Activated T-cell treated with anti-CD3 and anti-CD28 coated beads for 24 hours (primary cell): ENCODE results near the gene TIMP3.

ENCODE experiments used
- DNase-seq: peaks from one replicate; pipeline ENCODE4 v3.0.0-alpha.2; 2020; ENCODE audit warnings: low read depth

Gene TIMP3

GRCh38 chr22:32882774-32883530, 81.4 kb downstream of the TIMP3 start:
- DNase-seq, result no peak

GRCh38 chr22:32887324-32887980, 85.9 kb downstream of the TIMP3 start:
- DNase-seq, result no peak

GRCh38 chr22:32888976-32889375, 87.5 kb downstream of the TIMP3 start:
- DNase-seq, result no peak

- no peak for DNase-seq
These were observed 95.4 kb downstream of the TIMP3 start for GRCh38 chr22:32896891-32897290.

- DNase-seq, result no peak
These were observed 95.9 kb downstream of the TIMP3 start for GRCh38 chr22:32897400-32897799.

GRCh38 chr22:32900886-32901635, 99.6 kb downstream of the TIMP3 start:
- DNase-seq, result no peak

- DNase-seq, result no peak
These were observed 100.4 kb downstream of the TIMP3 start for GRCh38 chr22:32901925-32902324.

GRCh38 chr22:32903507-32903906, 102.0 kb downstream of the TIMP3 start:
- no peak for DNase-seq

GRCh38 chr22:32904044-32904443, 102.5 kb downstream of the TIMP3 start:
- DNase-seq, result no peak

- no peak for DNase-seq
These were observed 103.9 kb downstream of the TIMP3 start for GRCh38 chr22:32905400-32905799.

- DNase-seq, result no peak
These were observed 108.3 kb downstream of the TIMP3 start for GRCh38 chr22:32909581-32910428.

- DNase-seq, result no peak
These were observed 108.9 kb downstream of the TIMP3 start for GRCh38 chr22:32910429-32910772.

- DNase-seq, result no peak
These were observed 110.0 kb downstream of the TIMP3 start for GRCh38 chr22:32911503-32911902.
